T-helper 17 cell (primary cell): ENCODE results near the gene SASH1. TPM values are rescaled to one million over a fixed set of nuclear protein-coding genes. Genes with fewer than 3 reads are reported as not detected.
A peak's percentile ranks its signal among the peaks of the same experiment; 100 is the strongest.

Experiments used
- ATAC-seq: fragments of 150-1000 bp; cut with Tn5 transposase; 2 replicates; pipeline ENCODE4 v1.10.0; 2021; ENCODE audit warnings: mild to moderate bottlenecking, moderate library complexity
- DNase-seq, 3 donors: peaks; one replicate each; pipeline versions ENCODE4 v3.0.0 to v3.0.0-alpha.2; 2020 to 2021
- H3K9me3 ChIP-seq: one replicate; pipeline ENCODE4 v1.7.0; 2013; ENCODE audit warnings: low read length, mild to moderate bottlenecking; ENCODE audit not compliant: control insufficient read depth, poor library complexity, severe bottlenecking
- H3K27ac Mint-ChIP-seq: one replicate; pipeline ENCODE4 v1.8.0; 2022; ENCODE audit warnings: mild to moderate bottlenecking, moderate library complexity, mixed read lengths
- H3K27me3 Mint-ChIP-seq: one replicate; pipeline ENCODE4 v1.8.0; 2022; ENCODE audit warnings: mixed read lengths
- H3K36me3 Mint-ChIP-seq: one replicate; pipeline ENCODE4 v1.8.0; 2022; ENCODE audit warnings: low read depth, mixed read lengths
- H3K4me1 Mint-ChIP-seq: one replicate; pipeline ENCODE4 v1.8.0; 2022; ENCODE audit warnings: mild to moderate bottlenecking, mixed read lengths
- H3K4me3 Mint-ChIP-seq: one replicate; pipeline ENCODE4 v1.8.0; 2022; ENCODE audit warnings: mild to moderate bottlenecking, moderate library complexity, mixed read lengths
- total RNA-seq, 4 donors: library from RNA in 2 of 4; stranded (reverse) in 2 of 4; gene quantifications; one replicate each; pipeline ENCODE4 v1.2.3 and lab custom pipeline; 2022 to 2026

SASH1 gene
- total RNA-seq, 2 donors from 2014 or later = 6.2 to 19.9 TPM

GRCh38 chr6:148441454-148441911 lies 98.8 kb downstream of the SASH1 start:
- Mint-ChIP-seq H3K36me3 (no peaks in the 10 kb centered on the region), H3K27ac (no peak overlapping the region), H3K27me3 (peaks cover 17% of the 10 kb centered on the region), H3K4me3 (no peak overlapping the region), H3K4me1 (peaks cover 5% of the 10 kb centered on the region)
- ATAC-seq (no peak), DNase-seq (no peak)
- no peaks in the 10 kb centered on the region for H3K9me3 ChIP-seq

- no peak for DNase-seq
Measured at GRCh38 chr6:148443798-148444560, 101.3 kb downstream of the SASH1 start.

GRCh38 chr6:148445116-148445515 lies 102.5 kb downstream of the SASH1 start:
- Mint-ChIP-seq H3K27ac (no peak overlapping the region), H3K36me3 (no peaks in the 10 kb centered on the region), H3K4me3 (no peak overlapping the region), H3K4me1 (peaks cover 26% of the 10 kb centered on the region), H3K27me3 (peaks cover 2% of the 10 kb centered on the region)
- ATAC-seq (no peak), DNase-seq (no peak)
- H3K9me3 ChIP-seq = no peaks in the 10 kb centered on the region

More at GRCh38 chr6:148443798-148444560, 101.3 kb downstream of the SASH1 start:
- H3K9me3 ChIP-seq = no peaks in the 10 kb centered on the region
- Mint-ChIP-seq H3K4me1 (peaks cover 23% of the 10 kb centered on the region), H3K27ac (no peak overlapping the region), H3K4me3 (no peak overlapping the region), H3K27me3 (peaks cover 6% of the 10 kb centered on the region), H3K36me3 (no peaks in the 10 kb centered on the region)
- ATAC-seq = no peak

GRCh38 chr6:148445620-148446019 lies 103.0 kb downstream of the SASH1 start:
- DNase-seq (no peak), ATAC-seq (no peak)
- peaks cover 30% of the 10 kb centered on the region for H3K4me1 Mint-ChIP-seq
- H3K27me3 Mint-ChIP-seq = no peaks in the 10 kb centered on the region
- H3K9me3 ChIP-seq = no peaks in the 10 kb centered on the region
- no peaks in the 10 kb centered on the region for H3K36me3 Mint-ChIP-seq
- H3K27ac Mint-ChIP-seq = no peak overlapping the region
- no peak overlapping the region for H3K4me3 Mint-ChIP-seq

- H3K36me3 Mint-ChIP-seq = no peaks in the 10 kb centered on the region
- H3K27me3 Mint-ChIP-seq = no peaks in the 10 kb centered on the region
- no peak for ATAC-seq
- no peak overlapping the region for H3K27ac Mint-ChIP-seq
- DNase-seq = no peak
- H3K9me3 ChIP-seq = no peaks in the 10 kb centered on the region
- H3K4me3 Mint-ChIP-seq = no peak overlapping the region
- peaks cover 31% of the 10 kb centered on the region for H3K4me1 Mint-ChIP-seq
Measured at GRCh38 chr6:148446681-148447080, 104.0 kb downstream of the SASH1 start.

- H3K27ac Mint-ChIP-seq = peak overlapping the region; percentile 12
- H3K4me1 Mint-ChIP-seq = peaks cover 38% of the 10 kb centered on the region
- H3K9me3 ChIP-seq = no peaks in the 10 kb centered on the region
- no peak overlapping the region for H3K4me3 Mint-ChIP-seq
- no peaks in the 10 kb centered on the region for H3K36me3 Mint-ChIP-seq
- ATAC-seq (no peak), DNase-seq (no peak)
- no peaks in the 10 kb centered on the region for H3K27me3 Mint-ChIP-seq
Measured at GRCh38 chr6:148447521-148448230, 105.0 kb downstream of the SASH1 start.

- Mint-ChIP-seq H3K4me1 (peaks cover 38% of the 10 kb centered on the region), H3K27ac (no peak overlapping the region), H3K27me3 (peaks cover 3% of the 10 kb centered on the region), H3K36me3 (no peaks in the 10 kb centered on the region), H3K4me3 (peak overlapping the region; percentile 28)
- DNase-seq (no peak), ATAC-seq (peak; percentile 54)
- H3K9me3 ChIP-seq = no peaks in the 10 kb centered on the region
Measured at GRCh38 chr6:148448369-148449012, 105.9 kb downstream of the SASH1 start.

GRCh38 chr6:148450866-148451265 lies 108.2 kb downstream of the SASH1 start:
- no peak overlapping the region for H3K4me3 Mint-ChIP-seq
- H3K27me3 Mint-ChIP-seq = peaks cover 19% of the 10 kb centered on the region
- ATAC-seq = no peak
- no peaks in the 10 kb centered on the region for H3K36me3 Mint-ChIP-seq
- H3K9me3 ChIP-seq = no peaks in the 10 kb centered on the region
- H3K4me1 Mint-ChIP-seq = peaks cover 38% of the 10 kb centered on the region
- H3K27ac Mint-ChIP-seq = peak overlapping the region; percentile 4
- DNase-seq = no peak

GRCh38 chr6:148451690-148452089 lies 109.1 kb downstream of the SASH1 start:
- Mint-ChIP-seq H3K27ac (peak overlapping the region; percentile 45), H3K4me1 (peaks cover 38% of the 10 kb centered on the region), H3K4me3 (peak overlapping the region; percentile 77), H3K27me3 (peaks cover 19% of the 10 kb centered on the region), H3K36me3 (no peaks in the 10 kb centered on the region)
- H3K9me3 ChIP-seq = no peaks in the 10 kb centered on the region
- DNase-seq (peak in 2 of 3 donors; percentile 13 to 28), ATAC-seq (peak; percentile 59)

GRCh38 chr6:148452876-148453275 lies 110.2 kb downstream of the SASH1 start:
- Mint-ChIP-seq H3K36me3 (no peaks in the 10 kb centered on the region), H3K27me3 (peaks cover 19% of the 10 kb centered on the region), H3K27ac (no peak overlapping the region), H3K4me3 (no peak overlapping the region), H3K4me1 (peaks cover 32% of the 10 kb centered on the region)
- no peaks in the 10 kb centered on the region for H3K9me3 ChIP-seq
- ATAC-seq (no peak), DNase-seq (no peak)

- Mint-ChIP-seq H3K4me1 (peaks cover 25% of the 10 kb centered on the region), H3K4me3 (no peak overlapping the region), H3K27me3 (peaks cover 19% of the 10 kb centered on the region), H3K27ac (no peak overlapping the region), H3K36me3 (no peaks in the 10 kb centered on the region)
- no peaks in the 10 kb centered on the region for H3K9me3 ChIP-seq
- no peak for DNase-seq
- ATAC-seq = no peak
Measured at GRCh38 chr6:148453906-148454305, 111.3 kb downstream of the SASH1 start.

GRCh38 chr6:148455225-148455624 lies 112.6 kb downstream of the SASH1 start:
- Mint-ChIP-seq H3K27me3 (peaks cover 23% of the 10 kb centered on the region), H3K36me3 (no peaks in the 10 kb centered on the region), H3K4me3 (no peak overlapping the region), H3K27ac (no peak overlapping the region), H3K4me1 (peaks cover 23% of the 10 kb centered on the region)
- DNase-seq (no peak), ATAC-seq (no peak)
- H3K9me3 ChIP-seq = no peaks in the 10 kb centered on the region
